K562 (cell line): ENCODE results near the gene CSTPP1.

ENCODE experiments used
- ETS2 ChIP-seq: IDR thresholded peaks from 2 replicates; pipeline ENCODE4 v1.6.1; 2016; ENCODE audit warnings: borderline replicate concordance, missing genetic modification characterization, mild to moderate bottlenecking, moderate library complexity, missing compliant biosample characterization; ENCODE audit not compliant: poor library complexity, severe bottlenecking
- KLF1 ChIP-seq: fragments of 450-650 bp; IDR thresholded peaks from 2 replicates; pipeline ENCODE4 v1.6.1; 2016; ENCODE audit warnings: missing genetic modification characterization, missing compliant biosample characterization
- KLF10 ChIP-seq: fragments of 250-450 bp; sonication (Bioruptor Pico); IDR thresholded peaks from 2 replicates; pipeline ENCODE4 v1.6.1; 2021; ENCODE audit warnings: matching md5 sums
- NR3C1 ChIP-seq: sonication (generic); formaldehyde crosslinking; IDR thresholded peaks from 2 replicates; pipeline ENCODE4 v1.8.1; 2022; ENCODE audit warnings: missing genetic modification reagents
- POLR2A ChIP-seq: fragments of 450-650 bp; conservative IDR thresholded peaks from 2 replicates; pipeline ENCODE4 v1.6.1; 2016
- POLR2B ChIP-seq: fragments of 450-650 bp; IDR thresholded peaks from 2 replicates; pipeline ENCODE4 v1.6.1; 2018; ENCODE audit warnings: low read depth; ENCODE audit not compliant: partially characterized antibody
- RAD21 ChIP-seq, 2 experiments: fragments of 250-450 bp in 1 of 2; fragments of 450-650 bp in 1 of 2; sonication (Bioruptor Pico) in 1 of 2; formaldehyde crosslinking in 1 of 2; IDR thresholded peaks in 1 of 2; conservative IDR thresholded peaks in 1 of 2; 2 replicates each; pipeline versions ENCODE4 v1.4.0 to v1.8.0; 2020 to 2022; ENCODE audit warnings: mild to moderate bottlenecking in 2 of 2, moderate library complexity in 1 of 2
- RBFOX2 ChIP-seq: fragments of 200-400 bp; formaldehyde crosslinking; IDR thresholded peaks from 2 replicates; pipeline ENCODE4 v1.6.1; 2017; ENCODE audit warnings: low read depth, mild to moderate bottlenecking, low read length, moderate library complexity
- SMAD3 ChIP-seq: fragments of 450-650 bp; formaldehyde crosslinking; conservative IDR thresholded peaks from 2 replicates; pipeline ENCODE4 v1.4.0; 2020; ENCODE audit warnings: mild to moderate bottlenecking
- YY1 ChIP-seq, 3 experiments: IDR thresholded peaks; 2 replicates each; pipeline ENCODE4 v1.6.1; 2011; ENCODE audit warnings: low read length in 2 of 3, mild to moderate bottlenecking in 2 of 3, moderate library complexity in 2 of 3, borderline replicate concordance in 1 of 3, control low read depth in 1 of 3, low read depth in 1 of 3; ENCODE audit not compliant: insufficient read depth in 3 of 3, insufficient replicate concordance in 2 of 3, control insufficient read depth in 1 of 3, insufficient read length in 1 of 3; ENCODE audit errors: extremely low read depth in 1 of 3
- TF ChIP-seq, protein P1 (sequence below), 3 experiments: fragments of 200-800 bp in 1 of 3; fragments of 250-450 bp in 1 of 3; fragments of 450-650 bp in 1 of 3; sonication (Bioruptor Pico) in 1 of 3; sonication (Bioruptor generic) in 1 of 3; formaldehyde crosslinking in 1 of 3; IDR thresholded peaks; 2 replicates each; pipeline versions ENCODE4 v1.6.1 to v1.8.0; 2016 to 2022; ENCODE audit warnings: mild to moderate bottlenecking in 2 of 3, missing genetic modification characterization in 2 of 3, missing compliant biosample characterization in 1 of 3, moderate library complexity in 1 of 3
- TF ChIP-seq, protein P2 (sequence below), 3 experiments: IDR thresholded peaks in 2 of 3; conservative IDR thresholded peaks in 1 of 3; 2 replicates each; pipeline ENCODE4 v1.5.1; 2011 to 2012; ENCODE audit warnings: low read length in 3 of 3, mild to moderate bottlenecking in 3 of 3, control low read depth in 2 of 3, improper control_type of control experiment in 1 of 3, inconsistent platforms in 1 of 3, low read depth in 1 of 3, mixed read lengths in 1 of 3, moderate library complexity in 1 of 3; ENCODE audit not compliant: insufficient read depth in 2 of 3
- TF ChIP-seq, protein P3 (sequence below): fragments of 250-450 bp; sonication (Bioruptor Pico); IDR thresholded peaks from 2 replicates; pipeline ENCODE4 v1.8.0; 2022; ENCODE audit warnings: inconsistent platforms

DNA sequence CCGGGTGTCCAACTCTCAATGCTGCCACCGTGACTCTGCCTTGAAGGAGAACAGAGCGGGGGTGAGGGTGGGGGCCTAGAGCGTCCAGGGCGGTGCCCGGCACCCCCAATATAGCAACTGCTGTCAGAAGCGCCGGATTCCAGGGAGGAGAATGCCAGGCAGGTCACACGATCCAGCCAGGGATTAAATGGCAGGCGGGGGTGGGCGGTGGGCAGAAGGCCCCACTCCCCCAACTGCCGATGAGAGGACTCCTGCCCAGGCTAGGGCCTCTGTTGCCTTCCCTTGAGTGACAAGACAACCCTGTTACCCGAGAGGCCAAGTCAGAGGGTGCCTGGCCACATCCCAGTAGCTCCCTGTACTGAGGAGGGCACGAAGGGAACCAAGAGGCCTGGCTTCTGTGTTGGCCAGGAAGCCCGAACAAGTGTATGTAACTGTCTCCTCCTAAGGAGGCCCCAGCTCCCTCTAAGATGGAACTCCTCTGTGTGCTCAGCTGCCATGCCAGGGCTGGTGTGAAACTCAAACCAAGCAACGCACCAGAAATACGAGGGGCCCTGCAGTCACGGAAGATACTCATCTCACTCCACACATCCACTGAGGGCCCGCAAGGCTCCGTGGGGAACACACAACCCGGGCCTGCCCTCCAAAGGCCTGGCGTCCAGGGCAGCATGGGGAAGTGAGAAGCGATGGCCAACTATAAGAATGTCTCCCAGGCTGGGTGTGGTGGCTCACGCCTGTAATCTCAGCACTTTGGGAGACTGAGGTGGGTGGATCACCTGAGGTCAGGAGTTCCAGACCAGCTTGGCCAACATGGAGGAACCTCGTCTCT, 246.7 kb downstream of the CSTPP1 start:
- no peak for TF ChIP-seq NR3C1 (CRISPR knock-in tag)
- TF ChIP-seq, protein P1, sequence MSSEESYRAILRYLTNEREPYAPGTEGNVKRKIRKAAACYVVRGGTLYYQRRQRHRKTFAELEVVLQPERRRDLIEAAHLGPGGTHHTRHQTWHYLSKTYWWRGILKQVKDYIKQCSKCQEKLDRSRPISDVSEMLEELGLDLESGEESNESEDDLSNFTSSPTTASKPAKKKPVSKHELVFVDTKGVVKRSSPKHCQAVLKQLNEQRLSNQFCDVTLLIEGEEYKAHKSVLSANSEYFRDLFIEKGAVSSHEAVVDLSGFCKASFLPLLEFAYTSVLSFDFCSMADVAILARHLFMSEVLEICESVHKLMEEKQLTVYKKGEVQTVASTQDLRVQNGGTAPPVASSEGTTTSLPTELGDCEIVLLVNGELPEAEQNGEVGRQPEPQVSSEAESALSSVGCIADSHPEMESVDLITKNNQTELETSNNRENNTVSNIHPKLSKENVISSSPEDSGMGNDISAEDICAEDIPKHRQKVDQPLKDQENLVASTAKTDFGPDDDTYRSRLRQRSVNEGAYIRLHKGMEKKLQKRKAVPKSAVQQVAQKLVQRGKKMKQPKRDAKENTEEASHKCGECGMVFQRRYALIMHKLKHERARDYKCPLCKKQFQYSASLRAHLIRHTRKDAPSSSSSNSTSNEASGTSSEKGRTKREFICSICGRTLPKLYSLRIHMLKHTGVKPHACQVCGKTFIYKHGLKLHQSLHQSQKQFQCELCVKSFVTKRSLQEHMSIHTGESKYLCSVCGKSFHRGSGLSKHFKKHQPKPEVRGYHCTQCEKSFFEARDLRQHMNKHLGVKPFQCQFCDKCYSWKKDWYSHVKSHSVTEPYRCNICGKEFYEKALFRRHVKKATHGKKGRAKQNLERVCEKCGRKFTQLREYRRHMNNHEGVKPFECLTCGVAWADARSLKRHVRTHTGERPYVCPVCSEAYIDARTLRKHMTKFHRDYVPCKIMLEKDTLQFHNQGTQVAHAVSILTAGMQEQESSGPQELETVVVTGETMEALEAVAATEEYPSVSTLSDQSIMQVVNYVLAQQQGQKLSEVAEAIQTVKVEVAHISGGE (CRISPR knock-in tag; IDR thresholded peaks at IDR 0.05): no peak
- no peak for TF ChIP-seq KLF1 (tag)
- TF ChIP-seq, protein P2, sequence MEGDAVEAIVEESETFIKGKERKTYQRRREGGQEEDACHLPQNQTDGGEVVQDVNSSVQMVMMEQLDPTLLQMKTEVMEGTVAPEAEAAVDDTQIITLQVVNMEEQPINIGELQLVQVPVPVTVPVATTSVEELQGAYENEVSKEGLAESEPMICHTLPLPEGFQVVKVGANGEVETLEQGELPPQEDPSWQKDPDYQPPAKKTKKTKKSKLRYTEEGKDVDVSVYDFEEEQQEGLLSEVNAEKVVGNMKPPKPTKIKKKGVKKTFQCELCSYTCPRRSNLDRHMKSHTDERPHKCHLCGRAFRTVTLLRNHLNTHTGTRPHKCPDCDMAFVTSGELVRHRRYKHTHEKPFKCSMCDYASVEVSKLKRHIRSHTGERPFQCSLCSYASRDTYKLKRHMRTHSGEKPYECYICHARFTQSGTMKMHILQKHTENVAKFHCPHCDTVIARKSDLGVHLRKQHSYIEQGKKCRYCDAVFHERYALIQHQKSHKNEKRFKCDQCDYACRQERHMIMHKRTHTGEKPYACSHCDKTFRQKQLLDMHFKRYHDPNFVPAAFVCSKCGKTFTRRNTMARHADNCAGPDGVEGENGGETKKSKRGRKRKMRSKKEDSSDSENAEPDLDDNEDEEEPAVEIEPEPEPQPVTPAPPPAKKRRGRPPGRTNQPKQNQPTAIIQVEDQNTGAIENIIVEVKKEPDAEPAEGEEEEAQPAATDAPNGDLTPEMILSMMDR (IDR thresholded peaks at IDR 0.05 in 2 of 3, conservative IDR thresholded peaks at IDR 0.05 in 1 of 3; ENCODE audit: insufficient read depth in 2 of 3, low read depth in 1 of 3, low read length in 3 of 3): no peak
- no peak for TF ChIP-seq KLF10 (CRISPR knock-in tag)
- TF ChIP-seq, protein P3, sequence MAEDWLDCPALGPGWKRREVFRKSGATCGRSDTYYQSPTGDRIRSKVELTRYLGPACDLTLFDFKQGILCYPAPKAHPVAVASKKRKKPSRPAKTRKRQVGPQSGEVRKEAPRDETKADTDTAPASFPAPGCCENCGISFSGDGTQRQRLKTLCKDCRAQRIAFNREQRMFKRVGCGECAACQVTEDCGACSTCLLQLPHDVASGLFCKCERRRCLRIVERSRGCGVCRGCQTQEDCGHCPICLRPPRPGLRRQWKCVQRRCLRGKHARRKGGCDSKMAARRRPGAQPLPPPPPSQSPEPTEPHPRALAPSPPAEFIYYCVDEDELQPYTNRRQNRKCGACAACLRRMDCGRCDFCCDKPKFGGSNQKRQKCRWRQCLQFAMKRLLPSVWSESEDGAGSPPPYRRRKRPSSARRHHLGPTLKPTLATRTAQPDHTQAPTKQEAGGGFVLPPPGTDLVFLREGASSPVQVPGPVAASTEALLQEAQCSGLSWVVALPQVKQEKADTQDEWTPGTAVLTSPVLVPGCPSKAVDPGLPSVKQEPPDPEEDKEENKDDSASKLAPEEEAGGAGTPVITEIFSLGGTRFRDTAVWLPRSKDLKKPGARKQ (CRISPR knock-in tag): no peak
- no peak for TF ChIP-seq RAD21 (CRISPR knock-in tag; conservative IDR thresholded peaks at IDR 0.05 in 1 of 2, IDR thresholded peaks at IDR 0.05 in 1 of 2)
- no peak for TF ChIP-seq ETS2 (tag)
- no peak for TF ChIP-seq POLR2A
- TF ChIP-seq SMAD3: no peak
- TF ChIP-seq RBFOX2: 0 out of 2 replicates have a peak, but pooled peaks have one; percentile 19
- no peak for TF ChIP-seq POLR2B
- no peak for TF ChIP-seq YY1 (IDR thresholded peaks at IDR 0.05; ENCODE audit: borderline replicate concordance in 1 of 3, control insufficient read depth in 1 of 3, extremely low read depth in 1 of 3, insufficient read depth in 3 of 3, insufficient read length in 1 of 3, insufficient replicate concordance in 2 of 3, low read depth in 1 of 3, low read length in 2 of 3)
